H1 (cell line): ENCODE data around the gene CENPP. TPM values are rescaled to one million over a fixed set of nuclear protein-coding genes. Genes with fewer than 3 reads are reported as not detected.

Source experiments
- HDAC6 ChIP-seq: IDR thresholded peaks from one replicate; pipeline ENCODE4 v1.7.1; 2012; ENCODE audit warnings: low read depth, mild to moderate bottlenecking, inconsistent platforms, low read length, moderate library complexity
- POLR2A ChIP-seq, 2 experiments: IDR thresholded peaks; 1 replicate in 1 of 2; 2 replicates in 1 of 2; pipeline ENCODE4 v1.6.1; 2011; ENCODE audit warnings: low read depth in 2 of 2, low read length in 2 of 2, mild to moderate bottlenecking in 2 of 2; ENCODE audit errors: control extremely low read depth in 1 of 2
- SIX5 ChIP-seq: IDR thresholded peaks from 2 replicates; pipeline ENCODE4 v1.6.1; 2011; ENCODE audit warnings: mild to moderate bottlenecking, low read depth, low read length
- TEAD4 ChIP-seq: IDR thresholded peaks from 2 replicates; pipeline ENCODE4 v1.6.1; 2012; ENCODE audit warnings: low read depth, low read length, inconsistent platforms, mixed read lengths
- ZNF274 ChIP-seq: IDR thresholded peaks from 2 replicates; pipeline ENCODE4 v1.7.0; 2012; ENCODE audit warnings: low read length, borderline replicate concordance; ENCODE audit errors: extremely low read depth
- polyA plus RNA-seq, 7 experiments: library from polyadenylated mRNA; depleted of rRNA in 3 of 7; stranded (reverse) in 5 of 7; unstranded in 2 of 7; fragments of >200 nt in 5 of 7; fragments of 200-250 nt in 2 of 7; gene quantifications; 1 replicate in 5 of 7; 2 replicates in 1 of 7; 4 replicates in 1 of 7; pipeline versions ENCODE4 v1.2.1 to v1.2.3, GENCODE V29; 2011 to 2013; ENCODE audit warnings: missing spikeins in 2 of 7, mixed read lengths in 2 of 7
- total RNA-seq: library from RNA; stranded (reverse); fragmentation: NEBNext Ultra II Directional; extraction: Animal tissue kit (Norgen Biotek cat#: 25700); gene quantifications from 2 replicates; pipeline ENCODE4 v1.2.1, GENCODE V29; 2021

CENPP gene
- total and polyA plus RNA-seq, 2 of the 8 experiments (the other 6 are each of a cell fraction or from before 2014, with no cell fraction given), result 2.7 to 10.8 TPM

GRCh38 chr9:92438900-92439526 lies 113.3 kb downstream of the CENPP start (continued):
- TF ChIP-seq ZNF274 (no peak), POLR2A (IDR thresholded peaks at IDR 0.05; ENCODE audit: control extremely low read depth in 1 of 2, low read depth in 2 of 2, low read length in 2 of 2) (no peak), HDAC6 (no peak), TEAD4 (no peak), SIX5 (no peak)
- TF ChIP-seq, all 59 proteins: peak for 0
